ENCODE data around the gene DKKL1.
A peak's percentile ranks its signal among the peaks of the same experiment; 100 is the strongest.

The DKKL1 gene

GRCh38 chr19:49343123-49343522 lies 20.6 kb upstream of the DKKL1 start:
- no peak overlapping the region for H3K27ac Mint-ChIP-seq
- H3K4me3 Mint-ChIP-seq: no peak overlapping the region
- H3K9me3 Mint-ChIP-seq: no peaks in the 10 kb centered on the region
- no peaks in the 10 kb centered on the region for H3K27me3 Mint-ChIP-seq
- peaks cover 19% of the 10 kb centered on the region for H3K4me1 Mint-ChIP-seq (ENCODE audit: low read depth)
- intact Hi-C loops (cut with micrococcal nuclease): no loop called here
- peaks cover 27% of the 10 kb centered on the region for H3K36me3 Mint-ChIP-seq (ENCODE audit: low read depth)

- H3K4me1 Mint-ChIP-seq (ENCODE audit: low read depth): peaks cover 13% of the 10 kb centered on the region
- no peaks in the 10 kb centered on the region for H3K9me3 Mint-ChIP-seq
- no peak overlapping the region for H3K4me3 Mint-ChIP-seq
- H3K36me3 Mint-ChIP-seq (ENCODE audit: low read depth): peaks cover 10% of the 10 kb centered on the region
- H3K27me3 Mint-ChIP-seq: peaks cover 2% of the 10 kb centered on the region
- H3K27ac Mint-ChIP-seq: peak overlapping the region; percentile 3
- intact Hi-C loops (cut with micrococcal nuclease): no loop called here
These were observed 18.9 kb upstream of the DKKL1 start for GRCh38 chr19:49344505-49345423.

DNA sequence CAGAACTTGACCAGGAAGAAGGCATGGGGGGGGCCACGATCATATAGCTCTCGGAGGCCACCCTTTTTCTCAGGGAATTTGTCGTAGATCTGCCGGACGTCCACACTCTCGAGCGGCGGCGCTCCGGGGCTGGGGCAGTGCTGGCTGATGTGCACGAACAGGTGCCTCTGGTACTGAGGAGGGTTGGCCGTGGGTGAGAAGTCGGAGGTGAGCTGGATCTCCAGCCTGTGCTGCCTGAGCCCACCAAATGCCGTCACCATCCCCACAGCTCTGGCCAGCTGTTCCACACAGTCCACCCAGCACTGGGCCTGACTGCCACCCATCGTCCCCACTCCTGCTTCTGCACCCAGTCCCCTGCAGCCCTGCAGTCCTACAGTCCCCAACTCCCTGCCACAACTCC lies 16.5 kb upstream of the DKKL1 start:
- intact Hi-C loops (cut with micrococcal nuclease): no loop called here
- Mint-ChIP-seq H3K27me3 (peaks cover 12% of the 10 kb centered on the region), H3K4me3 (no peak overlapping the region), H3K36me3 (ENCODE audit: low read depth) (no peaks in the 10 kb centered on the region), H3K27ac (no peak overlapping the region), H3K9me3 (no peaks in the 10 kb centered on the region), H3K4me1 (ENCODE audit: low read depth) (peaks cover 5% of the 10 kb centered on the region)

DNA sequence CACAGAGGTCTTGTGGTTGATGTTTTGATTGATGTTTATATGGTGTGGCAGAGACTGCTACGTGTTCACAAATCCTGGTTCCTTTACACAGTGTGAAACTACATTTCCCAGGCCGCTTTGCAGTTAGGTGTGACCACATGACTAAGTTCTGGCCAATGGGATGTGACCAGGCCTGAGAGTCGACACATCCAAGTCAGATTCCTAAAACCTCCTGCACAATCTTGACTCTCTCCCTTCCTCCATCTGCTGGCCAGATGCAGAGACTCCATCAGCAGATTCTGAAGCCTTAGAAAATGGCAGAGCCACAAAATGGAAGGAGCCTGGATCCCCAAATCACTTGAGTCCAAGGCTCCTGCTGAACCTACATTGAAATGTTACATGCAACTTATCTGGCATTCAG lies 15.8 kb upstream of the DKKL1 start:
- intact Hi-C loops (cut with micrococcal nuclease): no loop called here
- H3K27me3 Mint-ChIP-seq: peaks cover 16% of the 10 kb centered on the region
- no peaks in the 10 kb centered on the region for H3K36me3 Mint-ChIP-seq (ENCODE audit: low read depth)
- H3K4me3 Mint-ChIP-seq: no peak overlapping the region
- H3K9me3 Mint-ChIP-seq: no peaks in the 10 kb centered on the region
- no peak overlapping the region for H3K27ac Mint-ChIP-seq
- peaks cover 5% of the 10 kb centered on the region for H3K4me1 Mint-ChIP-seq (ENCODE audit: low read depth)

- H3K27me3 Mint-ChIP-seq: peaks cover 22% of the 10 kb centered on the region
- no peaks in the 10 kb centered on the region for H3K9me3 Mint-ChIP-seq
- no peak overlapping the region for H3K4me3 Mint-ChIP-seq
- no peak overlapping the region for H3K27ac Mint-ChIP-seq
- intact Hi-C loops (cut with micrococcal nuclease): no loop called here
- H3K4me1 Mint-ChIP-seq (ENCODE audit: low read depth): peaks cover 5% of the 10 kb centered on the region
- no peaks in the 10 kb centered on the region for H3K36me3 Mint-ChIP-seq (ENCODE audit: low read depth)
These were observed 15.1 kb upstream of the DKKL1 start for GRCh38 chr19:49348305-49349189.

DNA sequence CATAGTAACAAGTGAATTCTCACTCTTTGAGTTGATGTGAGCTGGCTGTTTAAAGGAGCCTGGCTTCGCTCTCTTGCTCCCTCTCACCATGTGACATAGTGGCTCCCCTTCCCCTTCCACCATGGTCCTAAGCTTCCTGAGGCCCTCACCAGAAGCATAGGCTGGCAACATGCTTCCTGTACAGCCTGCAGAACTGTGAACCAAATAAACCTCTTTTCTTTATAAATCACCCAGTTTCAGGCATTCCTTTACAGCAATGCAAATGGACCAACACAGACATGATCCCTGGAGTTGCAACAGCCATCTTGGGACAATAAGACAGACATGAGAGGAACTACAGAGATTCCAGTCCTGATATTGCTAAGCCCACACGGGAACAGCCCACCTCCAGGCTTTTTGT lies 14.1 kb upstream of the DKKL1 start:
- no peaks in the 10 kb centered on the region for H3K9me3 Mint-ChIP-seq
- H3K4me1 Mint-ChIP-seq (ENCODE audit: low read depth): peaks cover 5% of the 10 kb centered on the region
- no peak overlapping the region for H3K27ac Mint-ChIP-seq
- peaks cover 29% of the 10 kb centered on the region for H3K27me3 Mint-ChIP-seq
- H3K4me3 Mint-ChIP-seq: no peak overlapping the region
- intact Hi-C loops (cut with micrococcal nuclease): no loop called here
- no peaks in the 10 kb centered on the region for H3K36me3 Mint-ChIP-seq (ENCODE audit: low read depth)

GRCh38 chr19:49355909-49356353 lies 7.7 kb upstream of the DKKL1 start:
- no peaks in the 10 kb centered on the region for H3K36me3 Mint-ChIP-seq (ENCODE audit: low read depth)
- peaks cover 54% of the 10 kb centered on the region for H3K27me3 Mint-ChIP-seq
- H3K4me3 Mint-ChIP-seq: peak overlapping the region; percentile 21
- H3K4me1 Mint-ChIP-seq (ENCODE audit: low read depth): peaks cover 26% of the 10 kb centered on the region
- no peaks in the 10 kb centered on the region for H3K9me3 Mint-ChIP-seq
- intact Hi-C loops (cut with micrococcal nuclease): no loop called here
- H3K27ac Mint-ChIP-seq: no peak overlapping the region

GRCh38 chr19:49356382-49356781 lies 7.3 kb upstream of the DKKL1 start:
- Mint-ChIP-seq H3K27ac (no peak overlapping the region), H3K4me1 (ENCODE audit: low read depth) (peaks cover 26% of the 10 kb centered on the region), H3K36me3 (ENCODE audit: low read depth) (no peaks in the 10 kb centered on the region), H3K27me3 (peaks cover 52% of the 10 kb centered on the region), H3K4me3 (no peak overlapping the region), H3K9me3 (no peaks in the 10 kb centered on the region)
- intact Hi-C loops (cut with micrococcal nuclease): no loop called here

- Mint-ChIP-seq H3K9me3 (no peaks in the 10 kb centered on the region), H3K4me3 (no peak overlapping the region)
These were observed 6.5 kb upstream of the DKKL1 start for GRCh38 chr19:49357186-49357585.

GRCh38 chr19:49359851-49360820 lies 3.5 kb upstream of the DKKL1 start:
- Mint-ChIP-seq H3K36me3 (ENCODE audit: low read depth) (no peaks in the 10 kb centered on the region), H3K27me3 (peaks cover 32% of the 10 kb centered on the region), H3K4me1 (ENCODE audit: low read depth) (peaks cover 21% of the 10 kb centered on the region), H3K27ac (peak overlapping the region; percentile 1), H3K9me3 (no peaks in the 10 kb centered on the region), H3K4me3 (no peak overlapping the region)
- intact Hi-C loops (cut with micrococcal nuclease): no loop called here

More at GRCh38 chr19:49357186-49357585, 6.5 kb upstream of the DKKL1 start:
- intact Hi-C loops (cut with micrococcal nuclease): no loop called here
- H3K36me3 Mint-ChIP-seq (ENCODE audit: low read depth): no peaks in the 10 kb centered on the region
- peaks cover 26% of the 10 kb centered on the region for H3K4me1 Mint-ChIP-seq (ENCODE audit: low read depth)
- H3K27me3 Mint-ChIP-seq: peaks cover 48% of the 10 kb centered on the region
- peak overlapping the region; percentile 36 for H3K27ac Mint-ChIP-seq

DNA sequence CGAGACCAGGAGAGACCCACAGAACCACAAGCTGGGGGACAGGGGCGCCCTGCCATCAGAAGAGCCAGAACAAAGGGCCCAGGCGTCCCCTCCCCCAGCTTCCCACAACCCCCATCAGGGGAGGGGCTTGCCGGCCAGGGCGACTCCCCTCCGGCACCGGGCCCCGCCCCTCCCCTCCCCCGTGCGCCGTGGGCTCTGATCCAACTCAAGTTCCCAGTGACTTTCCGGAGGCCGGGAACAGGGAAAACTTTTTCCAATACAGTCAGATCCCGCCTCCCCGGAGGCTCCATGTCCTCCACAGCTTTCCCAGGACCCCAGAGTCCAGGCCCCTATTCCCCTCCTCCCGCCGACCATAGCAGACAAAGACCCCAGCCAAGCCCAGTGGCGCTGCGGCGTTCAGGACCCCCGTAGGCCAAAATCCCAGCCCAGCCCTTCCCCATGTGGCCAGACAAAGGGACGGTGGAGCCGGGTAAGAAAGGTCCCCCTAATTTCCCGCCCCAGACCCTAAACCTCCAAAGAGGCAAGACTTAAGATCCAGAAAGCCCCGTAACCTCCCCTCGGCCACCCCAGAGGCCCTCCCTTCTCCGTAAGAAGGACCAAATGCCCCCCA lies 2.1 kb upstream of the DKKL1 start:
- Mint-ChIP-seq H3K9me3 (no peaks in the 10 kb centered on the region), H3K36me3 (ENCODE audit: low read depth) (no peaks in the 10 kb centered on the region), H3K27me3 (peaks cover 27% of the 10 kb centered on the region), H3K4me3 (no peak overlapping the region), H3K27ac (no peak overlapping the region), H3K4me1 (ENCODE audit: low read depth) (peaks cover 7% of the 10 kb centered on the region)
- intact Hi-C loops (cut with micrococcal nuclease): no loop called here

DNA sequence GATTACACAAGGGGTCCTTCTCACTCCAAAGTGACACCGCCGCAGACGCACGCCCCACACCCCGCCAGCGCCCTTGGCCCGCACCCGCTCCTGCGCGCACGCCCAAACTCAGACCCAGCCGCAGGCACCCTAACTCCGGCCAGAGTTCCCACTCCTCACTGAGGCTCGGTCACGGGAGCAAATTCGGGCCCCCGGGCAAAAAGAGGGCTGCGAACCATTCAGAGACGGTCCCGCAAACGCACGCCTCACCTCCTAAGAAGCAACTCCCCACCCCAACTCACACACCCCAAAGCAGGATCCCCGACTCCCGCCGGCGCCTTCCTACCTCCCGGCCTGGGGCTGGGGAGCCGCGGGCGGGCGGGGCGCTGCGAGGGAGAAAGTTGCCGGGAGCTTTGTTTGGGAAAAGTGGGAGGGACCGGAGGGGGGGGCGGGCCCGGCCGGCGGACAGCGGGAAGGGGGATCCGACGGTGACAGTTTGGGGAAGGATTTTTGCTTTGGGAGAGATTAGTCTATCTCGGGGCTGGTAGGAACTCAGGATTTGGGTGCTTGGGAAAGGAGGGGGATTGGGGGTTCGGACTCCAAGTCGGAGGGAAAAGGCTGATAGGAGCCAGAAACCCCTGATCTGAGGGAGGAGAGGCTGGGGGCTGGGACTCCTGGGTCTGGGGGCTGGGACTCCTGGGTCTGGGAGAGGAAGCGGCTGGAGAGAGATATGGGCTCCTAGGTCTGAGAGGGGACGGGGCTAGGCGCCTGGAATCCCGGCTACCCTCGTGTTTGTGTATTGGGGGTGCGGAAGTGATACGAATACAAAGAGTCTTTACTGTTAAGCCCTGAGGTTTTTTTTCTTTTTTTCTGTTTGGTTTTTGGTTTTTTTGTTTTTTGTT lies 1.4 kb upstream of the DKKL1 start, which contains the start of gene TEAD2:
TEAD2 (minus strand) TSS at position 369 of the 881 bp plus-strand sequence. CDS start 2,341 bp downstream, outside the sequence.
- Mint-ChIP-seq H3K4me1 (ENCODE audit: low read depth) (no peaks in the 10 kb centered on the region), H3K27me3 (peaks cover 22% of the 10 kb centered on the region), H3K36me3 (ENCODE audit: low read depth) (no peaks in the 10 kb centered on the region), H3K4me3 (no peak within 1 kb of the TSS), H3K27ac (no peak within 1 kb of the TSS), H3K9me3 (no peaks in the 10 kb centered on the region)
- intact Hi-C loops (cut with micrococcal nuclease): no loop called here

Measured in dendritic cell treated with granulocyte-macrophage colony-stimulating factor and Interleukin-4, amounts not matched to agents 40 ng/mL and 50 ng/mL, for 4 days (primary cell).